ENCODE data around the gene TNFSF10.
A peak's percentile ranks its signal among the peaks of the same experiment; 100 is the strongest.

Gene TNFSF10

DNA sequence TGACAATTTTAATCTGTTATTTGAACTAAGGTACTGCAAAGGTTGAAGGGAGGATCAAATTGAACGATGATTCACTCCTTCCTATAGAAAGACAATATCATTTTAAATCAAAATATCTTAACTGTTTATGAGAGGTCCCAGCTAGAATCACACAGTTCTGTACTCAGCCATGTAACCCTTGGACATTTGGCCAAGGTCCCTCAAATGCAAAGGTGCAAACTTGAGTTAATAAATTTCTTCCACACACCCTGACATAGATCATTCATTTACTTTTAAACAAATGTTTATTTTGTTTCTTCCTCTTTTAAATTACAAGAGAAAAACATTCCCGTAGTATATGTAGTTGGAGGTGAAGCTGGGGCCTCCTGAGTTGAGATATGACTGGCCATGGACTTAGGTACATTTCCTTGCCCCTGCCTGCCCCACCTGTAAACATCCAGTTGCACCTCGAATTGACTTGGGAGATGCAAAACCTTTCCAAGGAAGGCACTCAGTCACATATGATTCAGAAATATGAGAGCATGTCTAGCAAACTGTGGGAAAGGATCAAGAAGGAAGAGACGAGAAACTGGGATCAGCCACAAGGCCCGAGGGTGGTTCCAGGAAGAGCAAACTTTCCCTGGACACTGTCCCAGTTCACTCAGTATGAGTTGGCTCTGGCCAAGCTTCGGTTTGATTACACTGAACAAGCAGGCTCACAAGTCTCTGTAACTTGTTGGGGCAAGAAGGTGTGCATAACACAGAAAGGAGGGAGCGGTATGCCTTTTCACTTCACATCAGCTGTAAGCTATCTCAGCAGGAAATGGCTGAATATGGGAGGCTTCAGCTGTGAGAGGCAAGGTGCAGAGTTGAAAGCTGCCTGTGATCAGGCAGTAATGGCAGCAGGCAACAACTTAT lies 6.7 kb downstream of the TNFSF10 start:
- DNase-seq: peak in 1 of 2 donors; percentile 38

DNA sequence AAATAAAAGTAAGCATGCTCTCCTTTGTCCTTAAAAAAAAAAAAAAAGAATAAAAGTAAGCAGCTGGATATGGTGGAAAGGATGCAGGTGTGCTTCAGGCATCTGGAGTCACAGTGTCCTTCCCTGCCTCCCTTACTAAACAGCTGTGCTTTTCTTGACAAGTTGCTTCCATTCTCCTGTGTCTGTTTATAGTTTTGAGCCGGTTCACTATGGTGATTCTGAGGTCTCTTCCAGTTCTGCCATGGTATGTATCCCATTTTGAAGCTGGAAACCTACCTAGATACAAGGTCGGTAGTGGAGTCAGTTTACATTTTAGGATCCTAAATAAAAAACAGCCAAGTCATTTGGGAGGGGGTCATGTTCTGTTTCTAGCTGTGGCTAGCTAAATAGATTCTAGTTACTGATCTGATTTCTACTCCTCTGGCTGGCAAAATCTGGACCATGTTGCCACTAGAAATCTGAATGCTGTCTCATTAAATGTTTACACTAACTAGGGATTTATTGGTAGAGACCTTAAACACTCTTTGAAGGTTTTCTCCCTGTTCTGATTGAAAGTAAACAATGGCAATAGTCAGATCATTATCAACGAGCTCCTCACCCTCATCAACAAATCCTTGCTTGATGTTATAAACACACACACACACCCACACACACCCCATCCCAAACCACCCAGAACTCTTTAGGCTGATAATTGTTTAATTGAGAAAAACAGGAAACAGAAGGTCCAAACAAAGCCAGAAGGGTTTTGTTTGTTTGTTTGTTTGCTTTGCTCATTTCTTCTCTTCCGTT lies 7.9 kb downstream of the TNFSF10 start:
- no peak for DNase-seq

DNA sequence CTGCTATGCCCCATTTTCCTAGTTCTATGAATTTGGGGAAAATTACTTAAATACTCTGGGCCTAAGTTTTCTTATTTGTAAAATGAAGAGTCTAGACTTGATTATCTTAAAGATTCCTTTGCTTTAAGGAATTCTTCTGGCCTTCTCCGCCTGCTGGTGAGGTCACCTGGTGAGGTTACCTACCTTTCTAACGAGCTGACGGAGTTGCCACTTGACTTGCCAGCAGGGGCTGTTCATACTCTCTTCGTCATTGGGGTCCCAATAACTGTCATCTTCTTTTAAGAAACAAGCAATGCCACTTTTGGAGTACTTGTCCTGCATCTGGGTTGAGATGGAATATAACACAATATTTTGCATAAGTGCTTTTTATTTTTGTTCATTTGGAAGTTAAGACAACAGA lies 8.6 kb downstream of the TNFSF10 start:
- DNase-seq: no peak

DNA sequence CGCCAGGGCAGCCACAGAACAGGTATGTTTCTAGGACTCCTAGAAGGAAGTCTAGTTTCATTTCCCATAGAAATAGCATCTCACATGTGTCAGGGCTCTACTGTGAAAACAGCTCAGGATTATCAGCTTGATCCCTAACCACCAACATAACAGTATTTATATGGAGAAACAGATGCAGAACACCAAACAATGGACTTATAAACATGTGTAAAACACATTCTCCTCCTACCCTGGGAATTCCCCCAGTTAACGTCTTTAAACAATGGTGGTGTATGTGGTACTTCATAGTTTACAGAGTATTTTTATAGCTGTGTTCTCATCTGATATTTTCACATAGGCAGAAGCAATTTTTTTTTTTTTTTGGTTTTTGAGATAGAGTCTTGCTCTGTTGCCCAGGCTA lies 9.7 kb downstream of the TNFSF10 start:
- peak in 1 of 2 donors; percentile 41 for DNase-seq

DNA sequence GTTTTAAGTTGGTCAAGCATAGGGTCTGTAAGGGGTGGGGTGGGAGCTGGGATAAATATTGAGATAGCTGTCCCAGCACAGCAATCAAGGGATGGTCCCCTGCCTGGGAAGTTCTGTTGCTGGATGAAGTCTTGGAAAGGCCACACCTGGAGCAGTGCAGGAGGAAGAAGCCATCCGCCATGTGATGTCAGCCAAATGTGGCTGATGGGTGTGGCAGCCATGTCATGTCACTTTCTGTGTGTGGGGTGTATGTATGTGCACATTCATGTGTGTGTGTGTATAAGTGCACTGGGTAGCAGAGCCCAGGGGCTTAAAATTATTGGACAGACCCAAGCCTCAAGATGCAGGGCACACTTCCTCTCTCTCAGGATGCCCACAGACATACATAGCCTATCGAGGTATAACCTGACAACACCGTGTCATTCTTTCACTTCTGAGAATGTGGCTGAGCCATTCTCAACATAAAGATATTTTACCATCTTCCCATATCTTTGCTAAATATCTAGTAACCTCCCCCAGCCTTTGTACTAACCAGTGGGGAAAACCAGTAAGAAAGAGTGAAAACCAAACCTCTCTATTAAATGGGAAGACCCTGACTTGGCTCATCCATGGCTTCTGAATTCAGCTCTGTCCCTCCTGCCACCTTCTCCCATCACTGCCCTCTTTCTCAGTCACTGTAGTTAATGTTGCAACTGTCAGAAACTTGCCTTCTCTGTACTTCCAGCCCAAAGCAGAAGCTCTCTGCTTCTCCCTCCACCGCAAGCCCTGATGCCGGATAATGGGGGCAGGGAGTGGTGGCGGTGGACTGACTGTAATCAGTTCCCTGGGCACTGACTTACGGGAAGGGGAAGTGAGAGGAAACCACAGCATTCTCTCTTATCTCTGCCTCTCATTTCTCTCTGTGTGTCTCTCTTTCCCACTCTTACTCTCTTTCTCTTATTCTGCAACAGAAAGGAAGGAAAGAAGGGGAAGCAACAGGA lies 11.2 kb downstream of the TNFSF10 start:
- DNase-seq: peak; percentile 58 to 72

DNA sequence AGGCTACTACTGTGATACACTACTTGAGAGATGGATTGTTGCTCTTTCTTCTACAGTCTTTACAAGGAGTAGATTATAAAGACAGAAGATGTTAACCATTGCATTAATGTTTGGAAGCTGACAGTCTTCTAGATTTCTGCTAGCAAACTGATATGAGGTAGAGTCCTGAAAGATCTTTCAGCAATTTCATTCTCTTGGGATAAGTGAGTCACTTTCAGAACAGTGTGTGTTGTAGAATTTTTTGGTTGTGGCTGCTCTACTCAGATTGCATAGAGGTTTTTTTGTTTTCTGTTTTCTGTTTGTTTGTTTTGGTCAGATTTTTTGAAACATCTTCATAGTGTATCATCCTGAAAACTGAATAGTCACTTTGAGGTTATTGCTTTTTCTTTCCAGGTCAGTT lies 17.1 kb downstream of the TNFSF10 start:
- no peak for DNase-seq

DNA sequence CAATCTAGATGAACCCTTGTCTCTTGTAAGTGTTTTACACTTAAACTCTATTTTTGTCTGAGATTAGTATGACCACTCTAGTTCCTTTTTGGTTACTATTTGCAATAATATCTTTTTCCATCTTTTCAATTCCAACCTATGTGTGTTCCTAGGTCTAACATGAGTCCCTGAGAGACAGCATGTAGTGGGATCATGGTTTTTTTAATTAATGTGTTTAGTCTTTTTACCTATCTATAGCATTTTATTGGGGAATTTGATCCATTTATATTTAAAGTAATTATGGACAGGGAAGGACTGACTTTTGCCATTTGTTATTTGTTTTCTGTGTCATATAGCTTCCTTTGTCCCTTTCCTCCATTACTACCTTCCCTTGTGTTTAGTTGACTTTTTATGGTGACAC lies 21.7 kb downstream of the TNFSF10 start:
- DNase-seq: no peak

DNA sequence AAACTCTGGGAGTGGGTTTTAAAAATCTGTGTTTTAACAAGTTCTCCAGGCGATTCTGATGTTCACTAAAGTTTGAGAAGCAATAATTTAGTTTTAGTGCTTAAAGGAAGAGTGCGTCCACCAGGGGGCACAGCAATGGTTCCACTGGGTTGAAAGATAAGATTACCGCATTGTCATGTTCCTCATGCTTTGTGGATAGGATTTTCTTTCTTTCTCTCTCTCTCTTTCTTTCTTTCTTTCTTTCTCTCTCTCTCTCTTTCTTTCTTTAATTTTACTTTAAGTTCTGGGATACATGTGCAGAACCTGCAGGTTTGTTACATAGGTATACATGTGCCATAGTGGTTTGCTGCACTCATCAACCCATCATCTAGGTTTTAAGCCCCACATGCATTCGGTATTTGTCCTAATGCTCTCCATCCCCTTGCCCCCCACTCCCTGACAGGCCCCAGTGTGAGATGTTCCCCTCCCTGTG lies 33.0 kb downstream of the TNFSF10 start:
- peak; percentile 67 to 76 for DNase-seq

DNA sequence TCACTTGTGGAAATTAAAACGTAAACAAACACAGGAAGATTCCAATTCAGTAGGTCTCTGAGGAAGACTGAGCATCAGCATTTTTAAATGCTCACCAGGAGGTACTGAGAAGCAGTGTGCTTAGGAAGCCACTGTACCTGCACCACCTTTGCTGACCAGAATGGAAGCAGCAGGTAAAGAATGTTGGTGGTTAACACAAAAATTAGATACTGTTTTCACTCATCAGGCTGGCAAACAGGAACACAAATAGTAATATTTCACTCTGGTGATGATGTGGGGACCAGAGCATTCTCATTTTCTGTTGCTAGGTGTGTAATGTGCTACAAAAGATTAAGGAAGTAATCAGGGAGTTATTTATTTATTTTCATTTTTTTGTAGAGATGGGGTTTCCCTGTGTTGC lies 45.1 kb downstream of the TNFSF10 start:
- no peak for DNase-seq

DNA sequence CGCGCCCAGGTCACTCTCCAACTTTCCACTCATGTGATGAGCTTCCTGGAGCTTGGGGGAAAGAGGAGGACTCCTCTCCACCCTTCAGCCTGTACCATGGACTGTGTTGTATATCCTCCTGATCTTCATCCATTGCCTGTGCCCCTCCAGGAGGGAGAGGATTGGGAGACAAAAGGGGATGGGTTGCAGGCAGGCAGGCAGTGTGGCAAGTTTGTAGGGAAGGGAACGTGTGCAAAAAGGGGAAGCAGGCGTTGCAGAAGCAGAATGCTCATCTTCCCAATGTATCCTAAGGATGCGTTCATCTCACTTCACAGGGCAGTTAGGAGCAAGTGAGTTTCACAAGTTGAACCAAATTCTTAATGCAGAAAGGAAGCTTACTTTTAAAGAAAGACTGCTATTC lies 46.9 kb downstream of the TNFSF10 start:
- no peak for DNase-seq

DNA sequence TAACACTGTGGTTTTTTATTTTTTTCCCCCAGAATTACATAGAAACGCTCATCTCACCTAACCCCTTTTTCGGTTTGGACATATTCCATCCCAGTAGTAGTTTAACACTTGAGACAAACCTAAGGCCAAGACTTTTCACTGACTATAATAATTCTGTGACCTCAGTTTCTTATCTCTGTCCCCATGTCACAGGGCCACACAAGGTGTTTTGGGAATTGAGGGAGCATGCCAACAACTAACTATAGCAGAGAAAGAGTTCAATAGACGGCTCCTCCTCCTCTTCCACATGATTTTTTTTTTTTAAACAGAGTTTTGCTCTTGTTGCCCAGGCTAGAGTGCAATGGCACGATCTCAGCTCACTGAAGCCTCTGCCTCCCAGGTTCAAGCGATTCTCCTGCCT lies 47.5 kb downstream of the TNFSF10 start:
- no peak for DNase-seq

DNA sequence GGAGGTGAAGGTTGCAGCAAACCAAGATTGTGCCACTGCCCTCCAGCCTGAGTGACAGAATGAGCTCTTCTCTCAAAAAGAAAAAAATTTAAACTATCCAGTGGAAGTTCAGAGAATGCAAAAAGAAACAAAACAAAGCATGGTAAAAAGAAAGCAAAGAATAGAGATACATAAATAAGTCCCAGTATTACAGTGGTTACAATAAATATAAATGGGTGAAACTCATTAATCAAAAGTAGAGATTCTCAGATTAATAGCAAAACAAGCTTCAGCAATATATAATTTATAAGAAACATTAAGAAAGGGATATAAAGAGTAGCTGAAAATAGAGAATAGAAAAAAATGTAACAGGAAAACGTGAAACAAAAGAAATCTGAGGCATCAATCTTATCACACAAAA lies 51.3 kb downstream of the TNFSF10 start:
- no peak for DNase-seq

DNA sequence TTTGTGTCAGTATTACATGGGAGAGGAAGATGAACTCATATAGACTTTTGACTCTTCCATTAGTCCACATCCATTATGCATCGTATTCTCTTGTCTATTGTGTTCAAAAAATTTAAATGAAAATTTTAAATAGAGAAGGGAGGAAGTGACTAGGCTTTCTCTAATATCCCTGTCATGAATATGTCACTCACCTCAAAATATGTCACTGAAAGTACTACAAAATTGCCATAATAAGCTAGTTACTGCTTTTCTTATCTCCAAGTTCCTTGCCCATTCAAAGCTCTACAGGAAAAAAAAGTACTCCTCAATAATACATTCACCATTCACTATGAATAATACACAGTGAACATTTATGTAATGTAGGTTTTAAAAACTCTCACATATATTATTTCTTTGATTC lies 52.6 kb downstream of the TNFSF10 start:
- no peak for DNase-seq

DNA sequence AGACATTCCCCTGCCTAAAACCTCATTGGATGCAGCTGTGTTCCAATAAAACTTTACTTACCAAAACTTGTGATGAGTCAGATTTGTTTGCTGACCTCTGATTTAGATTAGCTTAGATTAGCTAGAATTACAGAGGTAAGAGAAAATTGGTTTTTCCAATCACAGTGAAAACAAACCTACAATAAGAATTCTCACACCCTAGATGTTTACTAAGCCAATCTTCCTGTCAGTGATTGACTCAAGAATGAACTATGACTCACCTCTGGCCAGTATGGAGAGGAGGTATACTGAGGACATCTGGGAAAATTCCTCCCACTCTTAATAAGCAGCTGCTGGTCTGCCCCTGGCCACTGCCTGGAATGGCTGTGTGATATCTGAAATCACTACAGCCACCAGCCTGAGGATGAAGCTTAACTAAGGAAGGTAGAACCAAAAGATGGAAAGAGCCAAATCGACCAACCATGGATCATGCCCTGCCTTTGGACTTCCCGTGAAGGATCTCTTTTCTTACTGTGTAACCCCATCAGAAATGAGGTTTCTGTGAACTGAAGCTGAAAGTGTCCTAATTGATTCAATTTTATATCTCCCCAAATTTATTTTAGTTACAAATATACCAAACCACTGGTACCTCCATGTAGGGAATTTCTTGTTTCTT lies 55.9 kb downstream of the TNFSF10 start:
- no peak for DNase-seq

DNA sequence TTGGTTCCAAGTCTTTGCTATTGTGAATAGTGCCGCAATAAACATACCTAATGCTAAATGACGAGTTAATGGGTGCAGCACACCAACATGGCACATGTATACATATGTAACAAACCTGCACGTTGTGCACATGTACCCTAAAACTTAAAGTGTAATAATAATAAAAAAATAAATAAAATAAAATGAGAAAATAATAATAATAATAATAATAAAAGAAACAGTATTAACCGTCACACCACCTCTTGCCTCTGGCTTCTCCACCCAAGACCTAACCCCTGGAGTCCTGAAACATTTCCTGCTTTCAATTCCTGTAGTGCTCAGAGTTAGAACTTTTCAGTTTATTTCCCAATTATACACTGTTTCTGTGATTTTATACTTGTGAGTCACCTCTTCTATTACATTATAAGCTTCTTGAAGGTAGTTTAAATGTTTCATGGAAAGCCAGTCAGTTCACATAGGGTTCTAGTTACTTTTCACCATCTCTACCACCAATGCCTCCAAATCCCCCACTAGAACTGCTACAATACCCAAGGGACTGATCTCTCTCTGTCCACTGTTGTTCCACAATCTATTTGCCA lies 56.6 kb downstream of the TNFSF10 start:
- DNase-seq: no peak

DNA sequence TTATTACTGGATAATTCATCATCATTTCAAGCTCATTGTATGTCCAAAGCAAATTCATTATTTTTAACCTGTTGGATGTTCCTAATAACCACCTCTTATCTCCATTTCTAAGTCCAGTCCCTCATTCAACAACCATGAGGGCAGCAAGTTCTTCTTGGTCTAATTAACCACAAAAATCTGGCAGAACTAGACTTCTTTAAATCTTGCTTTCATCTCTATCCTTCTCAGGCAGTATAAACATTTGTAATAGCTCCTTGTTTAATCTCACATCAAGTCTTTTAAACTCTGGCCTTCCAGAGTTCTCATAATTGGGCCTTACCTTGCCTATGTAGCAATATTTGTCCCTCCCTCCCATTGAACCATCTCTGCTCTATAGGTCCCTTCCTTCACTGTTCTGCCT lies 57.9 kb downstream of the TNFSF10 start:
- DNase-seq: no peak

DNA sequence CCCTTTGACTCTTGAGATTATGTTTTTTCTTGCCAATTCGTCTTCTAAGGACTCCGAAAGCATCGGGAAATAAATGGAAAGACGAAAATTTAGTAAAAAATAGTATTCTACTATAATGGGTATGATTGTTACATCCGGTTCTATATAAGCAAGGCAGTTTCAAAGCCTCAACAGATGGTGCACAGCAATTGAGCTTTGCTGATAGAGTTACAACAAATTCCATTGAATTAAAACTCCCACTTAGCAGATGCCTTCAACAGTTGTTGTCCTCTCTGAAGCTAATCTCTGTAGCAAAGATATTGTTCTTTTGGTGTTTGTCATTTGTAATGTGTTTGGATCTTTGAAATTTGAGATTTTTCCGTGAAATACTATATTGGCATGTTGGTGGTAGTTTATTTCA lies 58.9 kb downstream of the TNFSF10 start:
- DNase-seq: no peak

DNA sequence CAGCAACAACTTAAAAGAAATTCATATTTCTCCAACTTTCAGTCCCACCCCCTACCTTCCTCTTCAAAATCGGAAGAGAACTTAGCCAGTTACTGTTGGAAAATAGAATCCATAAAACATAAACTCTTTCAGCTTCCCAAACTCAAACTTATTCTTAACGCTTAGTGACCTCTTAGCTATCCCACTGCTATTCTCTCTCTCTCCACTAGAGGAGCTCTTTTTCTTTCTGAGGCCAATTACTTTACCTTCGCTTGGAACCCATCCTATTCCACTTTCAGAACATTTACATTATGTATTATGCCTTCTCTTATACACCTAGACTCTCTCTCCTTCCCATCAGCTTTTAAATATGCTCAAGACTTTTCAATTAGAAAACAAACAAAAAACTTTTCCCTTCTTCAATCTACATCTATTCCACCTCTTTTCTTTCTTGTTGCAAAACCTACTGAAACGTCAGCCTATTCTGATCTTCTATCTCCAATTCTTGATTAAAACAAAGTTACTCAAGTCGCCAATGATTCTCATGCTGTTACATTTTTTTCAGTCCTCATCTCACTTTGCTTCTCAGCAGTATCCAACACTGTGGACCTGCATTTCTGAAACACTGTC lies 61.6 kb downstream of the TNFSF10 start:
- peak in 1 of 2 donors; percentile 55 for DNase-seq

DNA sequence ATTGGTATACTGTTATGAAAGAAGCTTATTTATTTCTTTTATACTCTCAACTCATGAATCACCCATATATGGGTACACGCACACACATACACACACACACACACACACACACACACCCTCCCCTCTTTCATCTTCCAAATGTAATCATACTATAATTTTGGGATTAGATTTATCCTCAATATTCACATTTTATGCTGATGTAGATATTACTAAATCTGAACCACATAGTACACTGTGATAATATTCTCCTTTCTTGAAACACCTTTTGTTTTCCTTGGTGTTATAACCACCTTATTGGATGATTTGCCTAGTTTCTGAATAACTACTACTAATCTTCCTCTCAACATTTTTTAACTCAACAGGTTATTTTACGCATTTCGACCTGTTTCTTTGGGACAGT lies 66.8 kb downstream of the TNFSF10 start:
- DNase-seq: no peak
